GM18909 (cell line): ENCODE measurements around the gene CCT4.
"Not testable (repeated sequence)": the region's sequence is repeated elsewhere in the genome, so short reads cannot be mapped to it uniquely, and the experiment has no call there.

Experiments used
- ATAC-seq: cut with Tn5 transposase; IDR thresholded peaks from one replicate; pipeline ENCODE4 v1.9.1; 2021; ENCODE audit warnings: mild to moderate bottlenecking; ENCODE audit not compliant: unreplicated experiment, poor library complexity

The CCT4 gene

DNA sequence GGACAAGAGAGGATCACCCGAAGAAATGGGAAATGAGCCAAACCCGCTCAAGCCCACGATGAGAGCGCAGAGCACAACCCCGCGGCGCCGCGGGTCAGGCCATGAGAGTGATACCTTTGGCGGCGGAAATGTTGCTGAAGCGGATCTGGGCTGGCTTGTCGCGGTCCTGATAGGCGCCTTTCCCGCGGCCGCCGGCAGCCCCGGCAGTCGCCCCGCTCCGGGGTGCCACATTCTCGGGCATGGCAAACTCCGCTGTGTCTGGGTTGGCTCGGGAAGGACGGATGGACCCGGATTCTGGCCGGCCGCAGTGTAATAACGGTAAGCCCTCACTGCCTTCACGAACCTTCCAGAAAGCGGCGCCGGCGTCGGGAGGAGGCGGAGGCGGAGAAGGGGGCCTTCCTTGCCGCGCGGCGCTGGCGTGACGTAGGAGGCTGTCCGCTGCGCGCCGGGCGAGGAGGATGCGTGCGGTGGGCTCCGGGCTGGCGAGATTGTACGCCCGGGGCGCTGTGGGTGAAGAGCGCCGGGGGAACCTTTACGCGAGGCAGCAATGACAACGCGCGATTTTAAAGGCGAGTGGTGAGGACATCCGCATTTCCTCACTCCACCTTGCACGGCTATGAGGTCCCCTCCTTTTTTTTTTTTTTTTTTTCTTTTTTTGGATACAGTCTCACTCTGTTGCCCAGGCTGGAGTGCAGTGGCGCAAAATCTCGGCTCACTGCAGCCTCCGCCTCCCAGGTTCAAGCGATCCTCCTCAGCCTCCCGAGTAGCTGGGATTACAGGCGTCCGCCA, at the start of gene CCT4:
TSS of gene CCT4 (minus strand) at position 390 of the 789 bp plus-strand sequence. CDS start at position 241, 149 bp downstream.
- peak; percentile 86 for ATAC-seq

- ATAC-seq = no peak
These were observed 49.4 kb upstream of the CCT4 start for GRCh38 chr2:61937886-61938285.

GRCh38 chr2:61937098-61937497, 48.6 kb upstream of the CCT4 start:
- ATAC-seq = no peak

GRCh38 chr2:61928826-61929461, 40.5 kb upstream of the CCT4 start:
- no peak for ATAC-seq

DNA sequence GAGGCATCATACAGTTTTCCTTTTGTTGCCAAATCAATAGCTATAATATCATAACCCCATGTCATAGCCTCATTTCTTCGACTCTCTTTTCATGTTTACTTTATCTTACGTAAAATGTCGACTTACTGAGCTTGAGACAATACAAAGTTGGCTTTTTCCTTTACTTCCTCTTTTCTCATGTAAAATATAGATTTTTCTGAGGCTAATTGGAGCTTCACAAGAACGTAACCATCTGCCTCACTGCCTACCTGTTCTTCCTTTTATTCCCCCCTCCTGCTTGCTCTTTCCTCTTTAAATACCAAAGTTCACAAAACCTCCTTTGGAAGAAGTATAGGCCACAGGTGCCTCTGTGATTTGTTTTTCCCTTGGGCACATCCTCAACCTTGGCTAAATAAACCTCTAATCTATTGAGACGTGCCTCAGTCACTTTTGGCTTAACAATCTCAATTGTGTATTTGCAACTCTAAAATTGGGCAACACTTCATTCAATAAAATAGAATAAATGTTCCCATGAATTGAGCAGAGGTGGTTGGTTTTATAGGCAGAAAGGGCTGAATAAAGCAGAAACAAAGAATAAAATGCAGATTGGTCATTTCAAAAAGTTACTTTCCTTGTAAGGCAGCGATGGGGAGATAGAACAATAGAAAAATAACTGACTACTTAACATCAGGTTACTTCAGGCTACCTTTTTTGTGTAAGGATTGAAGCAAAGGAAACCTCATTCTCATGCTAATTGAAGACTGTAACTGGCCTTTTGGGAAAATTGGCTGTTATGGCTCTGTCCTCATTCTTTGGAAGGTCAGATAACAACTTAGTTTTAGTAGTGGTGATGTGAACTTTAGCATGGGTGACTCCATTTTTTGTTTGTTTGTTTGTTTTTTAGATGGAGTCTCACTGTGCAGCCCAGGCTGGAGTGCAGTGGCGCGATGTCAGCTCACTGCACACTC, 38.3 kb upstream of the CCT4 start:
- no peak for ATAC-seq

GRCh38 chr2:61924895-61925663, 36.6 kb upstream of the CCT4 start:
- no peak for ATAC-seq

- ATAC-seq = no peak
These were observed 34.3 kb upstream of the CCT4 start for GRCh38 chr2:61922714-61923113.

DNA sequence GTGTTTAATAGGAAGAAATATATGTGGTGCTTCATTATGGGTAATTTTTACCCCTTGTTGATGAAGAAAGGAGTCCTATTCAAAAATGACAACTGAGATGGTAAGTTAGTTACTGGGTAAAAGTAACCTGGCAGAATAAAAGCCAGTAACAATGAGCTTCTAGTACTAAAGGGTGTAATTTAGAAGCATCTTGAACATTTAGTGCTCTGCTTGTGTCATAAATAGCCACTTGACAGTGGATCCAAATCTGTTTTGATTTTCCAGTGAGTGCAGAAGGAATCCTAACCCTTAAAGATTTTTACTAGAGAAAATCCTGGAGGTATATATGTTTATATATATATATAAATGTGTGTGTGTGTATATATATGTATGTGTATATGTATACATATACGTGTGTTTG, 32.1 kb upstream of the CCT4 start:
- no peak for ATAC-seq

DNA sequence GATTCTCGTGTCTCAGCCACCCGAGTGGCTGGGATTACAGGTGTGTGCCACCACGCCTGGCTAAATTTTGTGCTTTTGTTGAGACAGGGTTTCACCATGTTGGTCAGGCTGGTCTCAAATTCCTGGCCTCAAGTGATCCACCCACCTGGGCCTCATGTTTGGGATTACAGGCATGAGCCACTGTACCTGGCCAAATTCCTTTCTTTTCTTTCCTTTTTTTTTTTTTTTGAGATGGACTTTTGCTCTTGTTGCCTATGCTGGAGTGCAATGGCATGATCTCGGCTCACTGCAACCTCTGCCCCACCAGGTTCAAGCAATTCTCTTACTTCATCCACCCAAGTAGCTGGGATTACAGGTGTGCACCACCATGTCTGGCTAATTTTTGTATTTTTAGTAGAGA, 26.3 kb upstream of the CCT4 start:
- ATAC-seq = not testable (repeated sequence)

- no peak for ATAC-seq
These were observed 23.1 kb upstream of the CCT4 start for GRCh38 chr2:61911510-61911909.

DNA sequence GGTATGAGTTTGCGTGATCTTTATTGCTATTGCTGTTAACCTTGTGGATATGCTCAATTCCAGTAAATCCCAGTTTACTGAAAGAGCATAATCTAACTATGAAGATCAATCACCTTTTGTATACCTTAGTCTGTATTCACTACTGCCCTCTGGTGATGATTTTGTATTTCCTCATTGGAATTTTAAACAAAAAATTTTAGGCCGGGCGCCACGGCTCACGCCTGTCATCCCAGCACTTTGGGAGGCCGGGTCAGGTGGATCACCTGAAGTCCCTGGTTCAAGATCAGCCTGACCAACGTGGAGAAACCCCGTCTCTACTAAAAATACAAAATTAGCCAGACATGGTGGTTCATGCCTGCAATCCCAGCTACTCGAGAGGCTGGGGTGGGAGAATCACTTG, 22.1 kb upstream of the CCT4 start:
- no peak for ATAC-seq

- no peak for ATAC-seq
These were observed 20.7 kb upstream of the CCT4 start for GRCh38 chr2:61909116-61909515.

DNA sequence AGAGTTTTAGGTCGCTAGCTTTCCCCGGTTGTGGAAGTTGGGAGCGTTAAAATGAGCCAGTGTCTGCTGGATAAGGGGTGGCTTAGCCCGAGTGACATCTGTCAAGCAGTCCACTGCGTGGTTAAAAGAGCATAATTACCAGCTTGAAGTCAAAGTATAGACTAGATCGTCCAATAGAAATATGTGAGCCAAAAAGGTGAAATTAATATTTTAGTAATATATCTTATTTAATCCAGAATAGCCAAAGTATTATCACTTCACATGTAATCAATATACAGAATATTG, 17.7 kb upstream of the CCT4 start:
- peak; percentile 21 for ATAC-seq

DNA sequence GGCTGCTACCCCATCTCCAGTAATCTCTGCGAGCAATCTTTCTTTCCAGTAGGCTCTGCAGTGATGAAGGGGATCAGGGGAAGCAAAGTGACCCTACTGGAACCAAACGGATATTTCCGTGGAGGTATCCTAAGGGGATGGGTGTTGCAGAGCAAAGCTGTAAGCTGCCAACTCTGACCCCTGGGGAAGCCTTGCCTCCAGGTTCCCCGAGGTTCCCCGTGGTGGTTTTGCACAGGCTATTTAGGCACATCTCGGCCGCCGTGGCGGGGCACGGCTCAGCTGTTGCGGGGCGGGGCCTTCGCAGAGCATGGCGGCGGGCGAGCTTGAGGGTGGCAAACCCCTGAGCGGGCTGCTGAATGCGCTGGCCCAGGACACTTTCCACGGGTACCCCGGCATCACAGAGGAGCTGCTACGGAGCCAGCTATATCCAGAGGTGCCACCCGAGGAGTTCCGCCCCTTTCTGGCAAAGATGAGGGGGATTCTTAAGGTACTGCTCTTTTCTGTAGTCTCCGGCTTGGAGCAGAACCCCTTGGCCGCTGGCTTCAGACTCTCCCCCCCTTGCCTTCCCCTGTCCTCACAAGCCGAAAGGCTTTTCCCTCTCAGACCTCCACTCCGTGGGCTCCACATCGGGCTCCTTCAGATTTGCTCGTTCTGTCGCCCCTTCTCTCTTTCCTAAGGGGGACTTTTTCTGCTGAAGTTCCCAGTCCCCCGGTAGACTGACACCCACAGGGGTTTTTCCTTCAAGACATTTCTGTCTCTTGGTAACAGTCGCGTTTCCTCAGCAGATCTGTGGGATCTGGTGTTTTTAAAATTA, 17.1 kb upstream of the CCT4 start, which contains the start of gene COMMD1:
TSS of gene COMMD1 (plus strand) at position 303 of the 814 bp plus-strand sequence. CDS start at position 308, 5 bp downstream.
- ATAC-seq = peak; percentile 99

GRCh38 chr2:61900281-61900680, 11.8 kb upstream of the CCT4 start:
- no peak for ATAC-seq

GRCh38 chr2:61898810-61899209, 10.4 kb upstream of the CCT4 start:
- no peak for ATAC-seq

- no peak for ATAC-seq
These were observed 664 bp downstream of the CCT4 start for GRCh38 chr2:61887717-61888266.

GRCh38 chr2:61885896-61886603, 2.4 kb downstream of the CCT4 start:
- ATAC-seq = no peak
